Endodermal cell (in vitro differentiated cells): ENCODE data around the gene KCNG1. TPM values are rescaled to one million over a fixed set of nuclear protein-coding genes. Genes with fewer than 3 reads are reported as not detected.

ENCODE experiments used
- DNase-seq: peaks from one replicate; pipeline ENCODE4 v3.0.0-alpha.2; 2017
- H3K27ac ChIP-seq: 2 replicates; pipeline ENCODE4 v1.5.1; 2013; ENCODE audit warnings: mild to moderate bottlenecking, low read depth, low read length, moderate library complexity
- H3K27me3 ChIP-seq: 2 replicates; pipeline ENCODE4 v1.6.1; 2013; ENCODE audit warnings: mild to moderate bottlenecking, low read length, moderate library complexity; ENCODE audit not compliant: insufficient read depth, control insufficient read depth, poor library complexity, severe bottlenecking
- H3K36me3 ChIP-seq: 2 replicates; pipeline ENCODE4 v1.7.0; 2013; ENCODE audit warnings: mild to moderate bottlenecking, low read length, moderate library complexity; ENCODE audit not compliant: control insufficient read depth, insufficient read depth
- H3K4me1 ChIP-seq: one replicate; pipeline ENCODE4 v1.7.0; 2013; ENCODE audit warnings: low read length; ENCODE audit not compliant: control insufficient read depth, insufficient read depth
- H3K4me3 ChIP-seq: 2 replicates; pipeline ENCODE4 v1.5.1; 2013; ENCODE audit warnings: mild to moderate bottlenecking, low read length, moderate library complexity
- H3K9ac ChIP-seq: 2 replicates; pipeline ENCODE4 v1.6.1; 2013; ENCODE audit warnings: mild to moderate bottlenecking, low read length, moderate library complexity; ENCODE audit not compliant: poor library complexity, severe bottlenecking; ENCODE audit errors: extremely low read depth
- H3K9me3 ChIP-seq: 2 replicates; pipeline ENCODE4 v1.6.1; 2013; ENCODE audit warnings: mild to moderate bottlenecking, low read length, moderate library complexity; ENCODE audit not compliant: control insufficient read depth
- H3K27ac Mint-ChIP-seq: 2 replicates; pipeline ENCODE4 v1.8.0; 2020; ENCODE audit warnings: mixed read lengths
- H3K27me3 Mint-ChIP-seq: 2 replicates; pipeline ENCODE4 v1.8.0; 2021; ENCODE audit warnings: mild to moderate bottlenecking, mixed read lengths; ENCODE audit not compliant: insufficient read depth
- H3K36me3 Mint-ChIP-seq: 2 replicates; pipeline ENCODE4 v1.8.0; 2020; ENCODE audit warnings: low read depth, mixed read lengths
- H3K4me1 Mint-ChIP-seq: 2 replicates; pipeline ENCODE4 v1.8.0; 2020; ENCODE audit warnings: mixed read lengths
- H3K4me3 Mint-ChIP-seq: 2 replicates; pipeline ENCODE4 v1.8.0; 2020; ENCODE audit warnings: mild to moderate bottlenecking, moderate library complexity, mixed read lengths
- H3K9me3 Mint-ChIP-seq: 2 replicates; pipeline ENCODE4 v1.8.0; 2020; ENCODE audit warnings: mild to moderate bottlenecking, mixed read lengths
- WGBS, 2 experiments: methylation state at CpG; one replicate each; pipeline versions ENCODE4 v1.1.5 to v1.1.7; 2013; ENCODE audit warnings: missing lambda C conversion rate in 2 of 2, mixed read lengths in 1 of 2; ENCODE audit not compliant: insufficient coverage in 1 of 2, insufficient read length in 1 of 2; 5-methylcytosine and 5-hydroxymethylcytosine counted together
- total RNA-seq, 2 donors: library from RNA; stranded (reverse); fragmentation: NEBNext Ultra II Directional in 1 of 2; extraction: Animal tissue kit (Norgen Biotek cat#: 25700) in 1 of 2; gene quantifications; 2 replicates in 1 of 2; 3 replicates in 1 of 2; pipeline ENCODE4 v1.2.1, GENCODE V29; 2021
- TF ChIP-seq, protein P1 (sequence below): fragments of 200-600 bp; sonication (generic); conservative IDR thresholded peaks from 2 replicates; pipeline ENCODE4 v1.5.0; 2021; ENCODE audit warnings: antibody characterized with exemption, mild to moderate bottlenecking

KCNG1 gene
- total RNA-seq, 2 donors from 2014 or later = 106 to 126 TPM

DNA sequence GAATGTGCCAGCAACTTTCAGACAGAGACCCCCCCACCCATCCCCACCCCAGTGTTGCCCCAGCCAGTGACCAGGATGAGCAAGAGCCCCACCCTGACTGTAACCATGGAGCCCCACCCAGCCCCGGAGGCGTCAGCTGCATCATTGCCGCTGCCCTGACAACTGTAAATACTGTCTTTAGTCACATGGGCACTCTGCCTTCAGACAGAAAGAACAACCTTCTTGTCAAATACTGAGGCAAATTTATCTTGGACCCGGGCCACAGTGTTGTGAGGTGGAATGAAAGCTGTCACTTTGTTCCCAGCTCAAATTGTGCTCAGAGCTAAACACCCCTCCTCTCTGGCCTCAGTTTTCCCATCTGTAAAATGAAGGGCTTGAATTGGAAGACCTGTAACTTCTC, 40.5 kb downstream of the KCNG1 start:
- WGBS, 2 experiments = 79 to 87% methylated on average over 3 to 4 of the region's 4 CpGs
- Histone ChIP-seq H3K36me3 (no peaks in the 10 kb centered on the region), H3K9ac (no peak overlapping the region), H3K9me3 (no peaks in the 10 kb centered on the region), H3K4me3 (no peak overlapping the region), H3K27ac (no peak overlapping the region), H3K4me1 (no peaks in the 10 kb centered on the region), H3K27me3 (no peaks in the 10 kb centered on the region)
- Mint-ChIP-seq H3K27me3 (peaks cover 7% of the 10 kb centered on the region), H3K27ac (no peak overlapping the region), H3K4me1 (peaks cover 2% of the 10 kb centered on the region), H3K36me3 (no peaks in the 10 kb centered on the region), H3K9me3 (peaks cover 2% of the 10 kb centered on the region), H3K4me3 (no peak overlapping the region)
- no peak for DNase-seq
- TF ChIP-seq, protein P1, sequence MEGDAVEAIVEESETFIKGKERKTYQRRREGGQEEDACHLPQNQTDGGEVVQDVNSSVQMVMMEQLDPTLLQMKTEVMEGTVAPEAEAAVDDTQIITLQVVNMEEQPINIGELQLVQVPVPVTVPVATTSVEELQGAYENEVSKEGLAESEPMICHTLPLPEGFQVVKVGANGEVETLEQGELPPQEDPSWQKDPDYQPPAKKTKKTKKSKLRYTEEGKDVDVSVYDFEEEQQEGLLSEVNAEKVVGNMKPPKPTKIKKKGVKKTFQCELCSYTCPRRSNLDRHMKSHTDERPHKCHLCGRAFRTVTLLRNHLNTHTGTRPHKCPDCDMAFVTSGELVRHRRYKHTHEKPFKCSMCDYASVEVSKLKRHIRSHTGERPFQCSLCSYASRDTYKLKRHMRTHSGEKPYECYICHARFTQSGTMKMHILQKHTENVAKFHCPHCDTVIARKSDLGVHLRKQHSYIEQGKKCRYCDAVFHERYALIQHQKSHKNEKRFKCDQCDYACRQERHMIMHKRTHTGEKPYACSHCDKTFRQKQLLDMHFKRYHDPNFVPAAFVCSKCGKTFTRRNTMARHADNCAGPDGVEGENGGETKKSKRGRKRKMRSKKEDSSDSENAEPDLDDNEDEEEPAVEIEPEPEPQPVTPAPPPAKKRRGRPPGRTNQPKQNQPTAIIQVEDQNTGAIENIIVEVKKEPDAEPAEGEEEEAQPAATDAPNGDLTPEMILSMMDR = no peak

GRCh38 chr20:50981714-50982048, 41.2 kb downstream of the KCNG1 start:
- H3K27me3 ChIP-seq = no peaks in the 10 kb centered on the region
- peaks cover 2% of the 10 kb centered on the region for H3K4me1 Mint-ChIP-seq
- no peak overlapping the region for H3K4me3 Mint-ChIP-seq
- no peak overlapping the region for H3K9ac ChIP-seq
- H3K9me3 ChIP-seq = no peaks in the 10 kb centered on the region
- H3K4me3 ChIP-seq = no peak overlapping the region
- no peak overlapping the region for H3K27ac ChIP-seq
- H3K36me3 Mint-ChIP-seq = no peaks in the 10 kb centered on the region
- no peaks in the 10 kb centered on the region for H3K36me3 ChIP-seq
- TF ChIP-seq, protein P1 = peak; percentile 12
- no peak overlapping the region for H3K27ac Mint-ChIP-seq
- WGBS, 2 experiments = 98 to 100% methylated on average over 2 to 3 of the region's 3 CpGs
- H3K4me1 ChIP-seq = no peaks in the 10 kb centered on the region
- peaks cover 11% of the 10 kb centered on the region for H3K27me3 Mint-ChIP-seq
- peaks cover 2% of the 10 kb centered on the region for H3K9me3 Mint-ChIP-seq
- DNase-seq = no peak

DNA sequence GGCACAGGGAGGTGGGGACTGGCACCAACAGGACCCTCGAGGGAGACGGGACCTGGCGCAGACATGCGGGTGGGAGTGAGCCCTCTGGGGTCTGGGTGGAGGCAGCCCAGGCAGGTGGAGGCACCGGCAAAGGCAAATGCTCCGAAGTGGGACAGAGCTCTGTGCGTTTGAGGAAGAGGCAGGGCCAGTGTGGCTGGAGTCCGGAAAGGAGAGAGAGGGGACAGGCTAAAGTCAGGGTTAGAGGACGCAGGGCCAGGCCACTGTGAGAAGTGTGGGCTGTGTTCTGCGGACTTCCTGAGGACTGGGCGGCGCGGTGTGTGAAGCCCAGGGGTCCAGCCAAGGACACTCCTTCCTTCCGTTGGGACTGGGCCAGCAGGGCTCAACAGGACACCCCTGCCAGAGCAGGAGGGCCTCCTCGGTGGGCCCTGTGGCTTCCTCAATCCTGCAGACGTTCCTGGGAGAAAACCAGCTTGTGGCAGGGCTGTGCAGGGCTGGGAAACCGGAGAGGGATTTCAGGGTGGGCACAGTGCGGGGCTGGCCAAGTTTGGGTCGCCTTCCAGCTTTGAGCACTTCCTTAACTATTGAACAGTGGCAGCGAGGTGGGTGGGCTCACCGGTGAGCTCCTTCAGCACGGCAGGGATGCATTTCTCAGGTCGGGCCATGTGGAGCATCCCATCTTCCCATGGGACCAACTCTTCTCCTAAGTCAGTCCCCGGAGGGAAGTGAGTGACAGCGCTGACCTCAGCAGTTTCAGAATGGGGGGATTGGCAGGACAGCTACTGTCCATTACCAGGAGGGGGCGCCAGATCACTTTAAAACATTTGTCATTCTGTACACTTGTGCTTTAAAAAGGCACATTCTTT, 41.8 kb downstream of the KCNG1 start:
- TF ChIP-seq, protein P1 = peak; percentile 96
- H3K4me1 Mint-ChIP-seq = peaks cover 2% of the 10 kb centered on the region
- H3K9ac ChIP-seq = no peak overlapping the region
- peak; percentile 90 for DNase-seq
- H3K9me3 ChIP-seq = no peaks in the 10 kb centered on the region
- no peak overlapping the region for H3K27ac Mint-ChIP-seq
- no peaks in the 10 kb centered on the region for H3K36me3 ChIP-seq
- H3K27me3 ChIP-seq = no peaks in the 10 kb centered on the region
- no peak overlapping the region for H3K4me3 Mint-ChIP-seq
- H3K36me3 Mint-ChIP-seq = no peaks in the 10 kb centered on the region
- H3K27me3 Mint-ChIP-seq = peaks cover 11% of the 10 kb centered on the region
- no peak overlapping the region for H3K27ac ChIP-seq
- 71 to 75% methylated on average over 15 to 26 of the region's 26 CpGs for WGBS, 2 experiments
- H3K9me3 Mint-ChIP-seq = peaks cover 2% of the 10 kb centered on the region
- H3K4me1 ChIP-seq = no peaks in the 10 kb centered on the region
- H3K4me3 ChIP-seq = no peak overlapping the region
